Astrocyte (in vitro differentiated cells and primary cell): ENCODE measurements around the gene TBX21.

ENCODE experiments used
- CTCF ChIP-seq: IDR thresholded peaks from 2 replicates; pipeline ENCODE4 v1.5.1; 2011; ENCODE audit warnings: low read depth, mild to moderate bottlenecking, inconsistent platforms, low read length, moderate library complexity; ENCODE audit not compliant: insufficient read depth
- EZH2 ChIP-seq: IDR thresholded peaks from 2 replicates; pipeline ENCODE4 v1.6.1; 2012; ENCODE audit warnings: mild to moderate bottlenecking, low read length, inconsistent platforms; ENCODE audit not compliant: insufficient read depth

GRCh38 chr17:47736501-47737495 lies 3.8 kb downstream of the TBX21 start:
- no peak for TF ChIP-seq CTCF
- TF ChIP-seq EZH2 = no peak
